Ureter (tissue), 1 donor: ENCODE results near the gene TRIML2. TPM values are rescaled to one million over a fixed set of nuclear protein-coding genes. Genes with fewer than 3 reads are reported as not detected.

Experiments
- DNase-seq: peaks from one replicate; pipeline ENCODE4 v3.0.0-alpha.2; 2020; ENCODE audit warnings: low spot score
- total RNA-seq: library from RNA; stranded (reverse); gene quantifications from one replicate; pipeline ENCODE4 v1.2.4, GENCODE V29; 2023
- donor health status: DM: yes; HTN: yes; CAD: no.

TRIML2 gene
- not detected for total RNA-seq

GRCh38 chr4:188109157-188109755, at the start of gene TRIML2:
Gene TRIML2, minus strand, starts transcription at chr4:188109603. Its CDS starts 4,235 bp downstream, at chr4:188105368.
- no peak for DNase-seq

- no peak for DNase-seq
These were observed 48.9 kb upstream of the TRIML2 start for GRCh38 chr4:188158336-188158735.

GRCh38 chr4:188154668-188155405, 45.4 kb upstream of the TRIML2 start:
- no peak for DNase-seq

GRCh38 chr4:188147776-188148175, 38.4 kb upstream of the TRIML2 start:
- DNase-seq: no peak

GRCh38 chr4:188147176-188147575, 37.8 kb upstream of the TRIML2 start:
- no peak for DNase-seq

- no peak for DNase-seq
These were observed 37.2 kb upstream of the TRIML2 start for GRCh38 chr4:188146618-188147017.

GRCh38 chr4:188145601-188146000, 36.2 kb upstream of the TRIML2 start:
- DNase-seq: no peak

GRCh38 chr4:188143731-188144130, 34.3 kb upstream of the TRIML2 start:
- DNase-seq: no peak

- DNase-seq: no peak
These were observed 30.3 kb upstream of the TRIML2 start for GRCh38 chr4:188139671-188140070.

- DNase-seq: no peak
These were observed 29.7 kb upstream of the TRIML2 start, which contains the start of gene TRIML1 for GRCh38 chr4:188139141-188139540. Gene TRIML1, plus strand, starts transcription at chr4:188139441. Its CDS starts 118 bp downstream, at chr4:188139559.

GRCh38 chr4:188138227-188138626, 28.8 kb upstream of the TRIML2 start:
- no peak for DNase-seq

GRCh38 chr4:188132232-188132631, 22.8 kb upstream of the TRIML2 start:
- no peak for DNase-seq

GRCh38 chr4:188130355-188130754, 21.0 kb upstream of the TRIML2 start:
- no peak for DNase-seq

- DNase-seq: no peak
These were observed 17.9 kb upstream of the TRIML2 start for GRCh38 chr4:188127214-188127874.

GRCh38 chr4:188121530-188121929, 12.1 kb upstream of the TRIML2 start:
- DNase-seq: no peak

GRCh38 chr4:188117631-188118324, 8.4 kb upstream of the TRIML2 start:
- no peak for DNase-seq

GRCh38 chr4:188113156-188113555, 3.8 kb upstream of the TRIML2 start:
- no peak for DNase-seq

GRCh38 chr4:188111955-188112354, 2.6 kb upstream of the TRIML2 start:
- no peak for DNase-seq

- no peak for DNase-seq
These were observed 1.5 kb upstream of the TRIML2 start for GRCh38 chr4:188110741-188111471.

- no peak for DNase-seq
These were observed 633 bp upstream of the TRIML2 start for GRCh38 chr4:188110036-188110435.
